Upper lobe of right lung (tissue), 1 donor: ENCODE data around the gene NDST4. TPM values are rescaled to one million over a fixed set of nuclear protein-coding genes. Genes with fewer than 3 reads are reported as not detected.

ENCODE experiments used
- ATAC-seq: fragments of 200-7000 bp; cut with Tn5 transposase; one replicate; pipeline ENCODE4 v1.9.1; 2020; ENCODE audit warnings: mild to moderate bottlenecking, moderate library complexity
- DNase-seq: peaks from one replicate; pipeline ENCODE4 v3.0.0-alpha.2; 2020
- H3K27ac ChIP-seq: fragments of 200-600 bp; one replicate; pipeline ENCODE4 v1.8.0; 2022
- H3K27me3 ChIP-seq: fragments of 200-600 bp; one replicate; pipeline ENCODE4 v1.8.0; 2022; ENCODE audit warnings: mild to moderate bottlenecking
- H3K36me3 ChIP-seq: fragments of 200-600 bp; one replicate; pipeline ENCODE4 v1.8.0; 2022
- H3K4me1 ChIP-seq: fragments of 200-600 bp; one replicate; pipeline ENCODE4 v1.8.0; 2022
- H3K4me3 ChIP-seq: fragments of 200-600 bp; one replicate; pipeline ENCODE4 v1.8.0; 2022; ENCODE audit warnings: mild to moderate bottlenecking
- H3K9me3 ChIP-seq: fragments of 200-600 bp; one replicate; pipeline ENCODE4 v1.8.0; 2022
- intact Hi-C: fragments of 100-400 bp; cut with DNase I; formaldehyde crosslinking; loops from one replicate; pipeline ENCODE4 v1.11.0; 2022
- total RNA-seq: library from RNA; stranded (reverse); fragmentation: NEBNext Ultra II Directional; extraction: Animal tissue kit (Norgen Biotek cat#: 25700); gene quantifications from one replicate; pipeline ENCODE4 v1.2.1, GENCODE V29; 2021
- TF ChIP-seq, protein P1 (sequence below): fragments of 200-600 bp; IDR thresholded peaks from one replicate; pipeline ENCODE4 v1.8.0; 2022; ENCODE audit warnings: antibody characterized with exemption
- donor health status: DM: no; HTN: yes; CAD: no; lungs with severe emphysema.

The NDST4 gene
- total RNA-seq, 1 donor from 2014 or later: not detected

DNA sequence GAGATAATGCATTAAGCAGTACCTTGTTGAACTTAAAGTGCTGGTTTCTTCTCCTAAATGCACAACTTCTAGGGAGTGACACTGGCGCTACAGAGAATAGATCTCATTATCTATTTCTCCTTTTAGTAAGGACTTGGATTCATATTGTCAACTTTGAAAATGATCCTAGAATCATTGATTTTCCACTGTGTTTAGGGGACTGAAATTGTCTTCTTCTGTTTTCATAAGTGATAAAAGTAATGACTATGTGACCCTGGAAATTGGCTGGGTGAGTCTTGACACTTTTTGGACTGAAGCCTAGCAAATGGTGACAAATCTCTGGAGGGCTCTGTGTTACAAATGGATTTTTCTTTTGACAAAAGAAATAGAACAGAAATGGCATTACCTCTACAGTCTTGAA is 167.8 kb downstream of the NDST4 start:
- H3K4me3 ChIP-seq: no peak overlapping the region
- no peaks in the 10 kb centered on the region for H3K4me1 ChIP-seq
- no peak for ATAC-seq
- H3K27ac ChIP-seq: no peak overlapping the region
- H3K27me3 ChIP-seq: no peaks in the 10 kb centered on the region
- no peak for DNase-seq
- H3K9me3 ChIP-seq: no peaks in the 10 kb centered on the region
- H3K36me3 ChIP-seq: no peaks in the 10 kb centered on the region
- TF ChIP-seq, protein P1, sequence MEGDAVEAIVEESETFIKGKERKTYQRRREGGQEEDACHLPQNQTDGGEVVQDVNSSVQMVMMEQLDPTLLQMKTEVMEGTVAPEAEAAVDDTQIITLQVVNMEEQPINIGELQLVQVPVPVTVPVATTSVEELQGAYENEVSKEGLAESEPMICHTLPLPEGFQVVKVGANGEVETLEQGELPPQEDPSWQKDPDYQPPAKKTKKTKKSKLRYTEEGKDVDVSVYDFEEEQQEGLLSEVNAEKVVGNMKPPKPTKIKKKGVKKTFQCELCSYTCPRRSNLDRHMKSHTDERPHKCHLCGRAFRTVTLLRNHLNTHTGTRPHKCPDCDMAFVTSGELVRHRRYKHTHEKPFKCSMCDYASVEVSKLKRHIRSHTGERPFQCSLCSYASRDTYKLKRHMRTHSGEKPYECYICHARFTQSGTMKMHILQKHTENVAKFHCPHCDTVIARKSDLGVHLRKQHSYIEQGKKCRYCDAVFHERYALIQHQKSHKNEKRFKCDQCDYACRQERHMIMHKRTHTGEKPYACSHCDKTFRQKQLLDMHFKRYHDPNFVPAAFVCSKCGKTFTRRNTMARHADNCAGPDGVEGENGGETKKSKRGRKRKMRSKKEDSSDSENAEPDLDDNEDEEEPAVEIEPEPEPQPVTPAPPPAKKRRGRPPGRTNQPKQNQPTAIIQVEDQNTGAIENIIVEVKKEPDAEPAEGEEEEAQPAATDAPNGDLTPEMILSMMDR: no peak
- intact Hi-C loops: no loop called here

DNA sequence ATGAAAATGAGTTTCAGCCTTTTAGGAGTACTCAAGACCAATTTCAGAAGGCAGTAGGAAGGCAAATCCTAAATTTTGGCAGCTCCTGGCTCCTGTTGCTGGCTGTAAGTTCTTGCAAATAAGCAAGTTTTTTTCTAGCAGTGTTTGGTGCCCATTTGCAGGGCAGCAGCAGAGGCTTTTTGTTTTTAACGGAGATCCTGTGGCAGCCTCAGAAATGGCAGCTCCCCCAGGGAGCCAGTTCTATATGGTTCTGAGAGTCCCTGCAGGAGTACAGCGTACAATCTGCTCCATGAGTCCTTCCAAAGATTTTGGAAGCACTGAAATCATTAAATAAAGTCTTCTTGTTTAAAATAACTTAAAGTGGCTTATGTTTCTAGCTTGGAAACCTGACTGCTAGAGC is 171.9 kb downstream of the NDST4 start:
- Histone ChIP-seq H3K9me3 (no peaks in the 10 kb centered on the region), H3K27ac (no peak overlapping the region), H3K36me3 (no peaks in the 10 kb centered on the region), H3K27me3 (no peaks in the 10 kb centered on the region), H3K4me3 (no peak overlapping the region), H3K4me1 (no peaks in the 10 kb centered on the region)
- ATAC-seq (no peak), DNase-seq (no peak)
- intact Hi-C loops: no loop called here
- TF ChIP-seq, protein P1: no peak

DNA sequence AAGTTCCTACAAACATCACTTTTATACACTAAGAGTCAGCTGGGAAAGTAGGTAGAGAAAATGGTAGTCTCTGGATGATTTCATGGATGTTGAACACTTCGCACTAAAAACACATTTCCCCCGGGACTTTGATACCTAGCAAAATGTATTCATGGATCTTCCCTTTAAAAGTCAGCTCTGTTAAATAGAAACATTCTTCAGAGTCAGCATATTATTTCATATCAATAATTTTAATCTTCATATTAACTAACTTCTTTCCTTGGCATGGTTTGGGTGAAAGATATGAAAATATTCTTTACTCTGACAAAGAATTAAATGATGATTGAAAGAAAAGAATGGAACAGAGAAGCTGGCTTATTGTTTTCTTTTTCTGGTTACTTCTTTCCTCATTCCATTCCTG is 185.5 kb downstream of the NDST4 start:
- H3K27ac ChIP-seq: no peak overlapping the region
- peaks cover 3% of the 10 kb centered on the region for H3K9me3 ChIP-seq
- H3K4me3 ChIP-seq: no peak overlapping the region
- intact Hi-C loops: no loop called here
- no peaks in the 10 kb centered on the region for H3K4me1 ChIP-seq
- no peaks in the 10 kb centered on the region for H3K36me3 ChIP-seq
- no peaks in the 10 kb centered on the region for H3K27me3 ChIP-seq
- ATAC-seq (no peak), DNase-seq (no peak)
- TF ChIP-seq, protein P1: no peak

DNA sequence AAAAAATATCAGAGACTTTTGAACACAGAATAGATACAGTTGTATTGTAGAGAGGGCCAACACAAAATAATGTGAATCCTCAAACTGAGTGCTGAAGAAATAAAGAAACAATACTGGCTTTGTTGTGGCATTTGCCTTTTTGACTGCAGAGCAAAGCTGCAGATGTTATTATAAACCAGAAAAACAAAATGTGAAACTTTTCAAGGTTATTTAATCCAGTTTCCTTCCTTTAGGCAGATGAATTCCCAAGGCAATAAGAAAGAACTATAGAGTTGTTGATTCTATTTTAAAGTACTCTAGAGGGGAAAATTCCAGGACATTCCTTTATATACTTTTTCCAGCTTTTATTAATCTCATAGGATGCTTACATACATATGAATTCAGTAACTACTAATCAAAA is 186.8 kb downstream of the NDST4 start:
- Histone ChIP-seq H3K27me3 (no peaks in the 10 kb centered on the region), H3K9me3 (no peaks in the 10 kb centered on the region), H3K4me1 (no peaks in the 10 kb centered on the region), H3K27ac (no peak overlapping the region), H3K4me3 (no peak overlapping the region), H3K36me3 (no peaks in the 10 kb centered on the region)
- TF ChIP-seq, protein P1: no peak
- no peak for ATAC-seq
- intact Hi-C loops: no loop called here
- DNase-seq: no peak

DNA sequence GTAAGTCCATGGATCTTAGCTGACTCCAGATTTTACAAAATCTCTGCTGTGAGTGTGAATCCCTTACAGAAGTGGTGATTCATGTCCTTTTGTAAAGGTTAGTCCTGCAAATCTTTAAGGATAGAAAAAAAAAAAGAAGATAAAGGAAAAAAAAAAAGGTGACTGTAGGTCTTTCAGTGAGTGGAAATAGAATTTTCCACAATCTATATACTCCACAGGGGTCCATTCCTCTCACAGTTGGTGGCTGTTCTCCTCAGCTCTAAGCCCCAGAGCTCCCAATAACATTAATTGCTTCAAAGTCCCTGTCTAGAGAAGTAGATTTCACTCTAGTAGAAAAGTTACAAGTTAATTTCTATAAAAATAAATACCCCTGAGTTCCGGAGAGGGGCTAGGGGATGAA is 189.1 kb downstream of the NDST4 start:
- no peaks in the 10 kb centered on the region for H3K4me1 ChIP-seq
- H3K9me3 ChIP-seq: no peaks in the 10 kb centered on the region
- no peak for ATAC-seq
- intact Hi-C loops: no loop called here
- DNase-seq: no peak
- TF ChIP-seq, protein P1: no peak
- no peaks in the 10 kb centered on the region for H3K27me3 ChIP-seq
- H3K27ac ChIP-seq: no peak overlapping the region
- no peaks in the 10 kb centered on the region for H3K36me3 ChIP-seq
- H3K4me3 ChIP-seq: no peak overlapping the region

DNA sequence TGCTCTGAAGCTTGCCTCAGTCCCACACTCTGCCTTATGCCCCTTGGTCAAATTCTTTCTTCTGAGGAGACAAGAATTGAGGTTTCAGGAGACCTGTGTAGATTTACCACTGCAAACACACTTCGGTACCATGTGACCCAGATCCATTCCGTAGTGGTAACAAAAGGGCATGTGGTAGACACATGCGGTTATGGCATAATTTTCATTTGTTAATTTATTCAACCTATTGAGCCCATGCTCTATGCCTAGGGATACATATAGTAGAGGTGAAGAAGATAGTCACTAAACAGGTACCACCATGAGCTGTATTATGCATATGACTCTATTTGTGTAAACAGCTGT is 190.9 kb downstream of the NDST4 start:
- DNase-seq: no peak
- Histone ChIP-seq H3K4me3 (no peak overlapping the region), H3K4me1 (no peaks in the 10 kb centered on the region), H3K36me3 (no peaks in the 10 kb centered on the region), H3K27ac (no peak overlapping the region), H3K9me3 (no peaks in the 10 kb centered on the region), H3K27me3 (no peaks in the 10 kb centered on the region)
- no peak for ATAC-seq
- TF ChIP-seq, protein P1: no peak
- intact Hi-C loops: no loop called here
